HS-5 (cell line): ENCODE results near the gene ERF.

Experiments
- DNase-seq: peaks from one replicate; pipeline ENCODE4 v3.0.0-alpha.2; 2012; ENCODE audit warnings: low read depth

Gene ERF

GRCh38 chr19:42287017-42287826, 32.3 kb upstream of the ERF start:
- DNase-seq = no peak

DNA sequence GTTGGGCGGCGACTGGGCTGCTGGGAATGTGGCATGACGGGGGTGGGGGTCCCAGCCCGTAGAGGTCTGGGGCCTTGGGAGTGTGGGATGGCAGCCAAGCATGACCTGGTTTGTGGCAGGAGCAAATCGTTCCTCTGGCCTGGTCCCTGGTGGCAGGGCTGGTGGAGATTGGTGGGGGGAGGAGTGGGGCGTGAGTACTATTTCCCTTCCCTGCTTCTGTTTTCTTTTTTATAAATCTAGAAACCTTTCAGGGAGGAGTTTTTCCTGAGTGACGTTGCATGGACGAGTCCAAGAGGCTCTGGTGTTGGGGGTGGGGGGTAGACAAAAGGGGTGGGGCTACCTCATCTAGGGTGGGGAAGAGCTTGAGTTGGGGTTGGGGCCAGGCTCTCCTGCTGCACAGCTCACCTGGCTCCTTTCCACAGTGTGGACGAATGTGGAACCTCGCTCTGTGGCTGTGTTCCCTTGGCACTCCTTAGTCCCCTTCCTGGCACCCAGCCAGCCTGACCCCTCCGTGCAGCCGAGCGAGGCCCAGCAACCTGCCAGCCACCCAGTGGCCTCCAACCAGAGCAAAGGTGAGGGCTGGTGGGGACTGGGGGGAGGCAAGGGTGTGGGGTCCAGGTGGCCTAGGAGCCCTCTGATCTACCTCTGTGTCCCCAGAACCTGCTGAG, 31.6 kb upstream of the ERF start:
- DNase-seq = no peak

DNA sequence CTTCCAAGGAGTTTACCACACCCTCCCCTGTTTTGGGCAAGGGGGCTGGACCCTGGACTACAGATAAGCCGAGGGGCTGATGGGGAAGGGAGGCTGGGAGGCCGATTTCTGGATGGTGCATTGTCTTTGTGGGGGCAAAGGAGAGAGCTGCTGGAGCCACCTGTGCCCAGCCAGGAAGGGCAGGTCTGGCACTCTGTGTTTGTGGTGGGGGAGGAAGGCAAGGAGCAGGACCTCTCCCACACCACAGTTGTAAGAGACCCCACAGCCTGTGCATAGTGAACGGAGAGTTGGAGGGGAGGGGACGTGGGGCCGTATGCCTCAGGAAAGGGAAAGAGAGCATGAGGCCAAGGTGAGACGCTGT, 31.0 kb upstream of the ERF start:
- no peak for DNase-seq

- DNase-seq = no peak
These were observed 30.6 kb upstream of the ERF start for GRCh38 chr19:42285541-42285941.

DNA sequence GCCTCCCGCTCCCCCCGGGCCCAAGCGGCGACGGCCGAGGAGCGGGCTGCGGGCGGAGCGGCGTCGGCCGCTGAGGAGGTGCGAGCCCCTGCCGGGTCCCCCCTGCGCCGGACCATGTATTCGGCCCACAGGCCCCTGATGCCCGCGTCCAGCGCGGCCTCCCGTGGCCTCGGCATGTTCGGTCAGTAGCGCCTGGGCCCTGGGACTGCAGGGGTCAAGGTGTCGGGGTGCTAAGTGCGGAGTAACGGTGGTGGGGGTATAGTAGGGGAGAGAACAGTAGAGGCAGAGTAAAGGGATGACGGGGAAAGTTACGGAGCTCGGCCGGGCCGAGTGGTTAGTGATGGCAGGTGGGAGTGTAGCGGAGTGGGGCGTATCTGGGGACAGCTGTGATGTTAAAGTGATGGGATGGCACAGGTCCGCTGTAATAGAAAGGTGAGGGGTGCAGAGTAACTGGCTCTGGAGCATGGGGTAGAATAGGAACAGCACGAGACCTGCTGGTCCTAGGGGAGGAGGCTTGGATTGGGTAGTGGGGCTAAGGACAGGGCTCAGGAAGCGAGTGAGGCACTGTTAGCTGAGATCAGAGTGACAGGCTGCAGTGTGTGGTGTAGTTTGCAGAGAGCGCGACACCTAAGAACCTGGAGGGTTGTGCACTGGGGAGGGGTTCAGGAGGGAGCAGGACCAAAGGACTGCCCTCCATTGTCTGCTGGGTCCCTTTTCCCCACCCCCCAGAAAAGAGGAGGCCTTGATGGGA, 29.8 kb upstream of the ERF start:
- DNase-seq = no peak

DNA sequence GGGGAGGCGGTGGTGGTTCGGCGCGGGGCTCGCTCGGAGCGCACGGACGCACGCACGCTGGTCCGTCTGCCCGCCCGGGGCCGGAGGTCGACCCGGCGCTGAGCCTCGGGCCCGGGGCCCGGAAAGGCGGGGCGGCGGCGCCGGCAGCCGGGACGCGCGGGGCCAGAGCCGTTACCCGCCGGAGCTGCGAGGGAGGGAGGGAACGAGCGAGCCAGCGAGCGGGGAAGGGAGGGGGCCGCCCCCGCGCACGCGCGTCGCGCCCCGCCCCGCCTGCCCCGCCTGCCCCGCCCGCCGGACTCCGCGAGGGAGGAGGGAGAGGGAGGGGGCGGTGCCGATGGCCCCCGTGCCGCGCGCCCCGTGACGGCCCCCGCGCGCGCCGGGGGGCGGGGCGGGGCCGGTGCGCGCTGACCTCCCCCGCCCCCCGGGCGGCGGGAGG, 29.2 kb upstream of the ERF start:
- no peak for DNase-seq

DNA sequence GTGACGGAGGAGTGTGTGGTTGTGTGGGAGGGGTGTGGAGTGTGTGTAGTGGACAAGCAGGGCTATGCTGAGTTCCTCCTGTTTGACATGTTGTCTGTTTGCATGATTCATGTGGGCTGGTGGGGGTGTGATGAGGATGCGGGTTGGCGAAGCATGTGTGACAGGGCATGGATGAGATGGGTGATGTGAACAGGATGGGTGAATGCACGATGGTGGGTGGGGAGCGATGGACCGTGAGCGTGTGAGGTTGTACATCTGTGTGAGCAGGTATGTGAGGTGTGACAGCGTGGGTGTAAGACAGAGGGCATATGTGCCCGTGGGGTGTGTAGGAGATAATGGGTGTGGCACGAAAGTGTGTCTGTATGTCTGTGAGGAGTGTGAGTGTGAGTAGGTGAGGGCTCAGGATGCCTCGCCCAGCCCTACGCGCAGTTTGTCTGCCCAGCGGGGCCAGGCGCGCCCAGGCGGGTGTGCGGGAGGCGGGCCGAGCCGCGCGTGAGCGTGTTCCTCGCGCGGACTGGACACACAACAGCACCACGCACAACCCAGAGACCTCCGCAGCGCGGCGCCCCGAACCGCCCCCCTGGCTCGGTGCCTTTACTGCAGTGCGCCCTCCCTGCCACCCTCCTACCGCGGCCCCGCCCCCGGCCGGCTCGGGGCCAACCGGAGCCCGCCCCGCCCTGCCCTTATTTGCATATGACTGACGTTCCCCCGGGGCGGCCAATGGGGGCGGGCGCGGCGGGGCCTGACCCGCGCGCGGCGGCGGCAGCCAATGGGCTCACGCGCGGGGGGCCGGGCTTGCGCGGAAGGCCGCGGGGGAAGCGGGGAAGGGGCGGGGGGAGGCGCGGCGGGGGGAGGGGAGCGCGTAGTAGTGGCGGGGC, 28.5 kb upstream of the ERF start:
- peak; percentile 56 for DNase-seq

DNA sequence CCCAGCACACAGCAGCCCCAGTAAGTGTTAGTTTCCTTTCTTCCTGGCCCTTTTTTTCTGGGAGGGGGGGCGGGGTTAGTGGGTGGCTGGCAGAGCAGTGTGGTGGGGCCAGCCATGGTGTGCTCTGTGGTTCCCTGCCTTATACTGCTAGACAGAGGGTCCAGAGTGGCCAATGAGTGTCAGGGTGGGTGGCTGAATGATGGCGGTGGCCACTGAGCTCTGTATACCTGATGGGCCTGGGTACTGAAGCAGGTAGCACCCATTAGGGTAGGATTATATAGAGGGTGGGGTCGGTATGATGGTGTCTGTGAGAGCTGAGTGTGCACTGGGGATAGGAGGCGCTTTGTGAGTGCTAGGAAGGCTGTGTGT, 27.9 kb upstream of the ERF start:
- DNase-seq = no peak

DNA sequence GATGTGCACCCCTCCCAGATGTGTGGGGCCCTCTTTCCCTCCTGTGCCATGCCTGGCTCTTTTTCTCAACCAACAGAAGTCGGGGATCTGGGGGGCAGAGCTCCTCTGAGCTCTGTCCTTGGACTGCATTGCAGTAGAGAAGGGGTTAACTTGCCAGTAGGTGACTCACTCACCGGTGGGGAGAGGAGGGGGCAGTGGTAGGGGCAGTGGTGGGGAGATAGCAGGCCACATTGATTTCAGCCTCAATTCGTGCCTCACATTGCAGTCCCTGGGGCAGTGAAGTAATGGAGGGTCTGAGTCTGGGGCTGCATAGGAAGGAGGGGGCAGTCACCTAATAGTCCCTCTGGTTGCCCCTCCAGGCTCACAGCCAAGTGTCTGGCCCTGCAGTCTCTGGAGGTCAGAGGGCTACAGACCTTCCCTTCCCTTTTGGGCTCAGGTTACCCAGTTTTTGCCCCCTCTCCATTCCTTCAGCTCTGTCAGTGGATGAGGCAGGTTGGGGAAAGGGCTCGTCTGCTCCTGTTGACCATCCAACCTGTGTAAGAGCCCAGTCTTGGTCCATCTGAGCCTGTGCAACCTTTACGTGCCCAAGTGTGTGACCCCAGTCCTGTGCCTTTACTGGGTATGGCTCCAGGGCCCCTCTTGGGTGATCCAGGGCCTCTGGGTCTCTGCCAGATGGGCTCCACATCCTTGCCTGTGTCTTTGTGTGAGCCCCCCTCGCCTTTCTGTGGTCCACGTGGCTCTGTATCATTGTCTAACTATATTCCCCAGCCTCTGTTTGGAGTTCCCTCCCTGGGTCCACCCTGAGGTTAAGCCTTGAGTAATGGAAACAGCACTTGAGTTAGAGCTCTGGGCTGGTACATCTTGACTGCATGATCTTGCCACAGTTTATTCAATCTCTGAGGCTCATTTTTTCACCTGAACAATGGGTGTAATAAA, 27.2 kb upstream of the ERF start:
- DNase-seq = no peak

DNA sequence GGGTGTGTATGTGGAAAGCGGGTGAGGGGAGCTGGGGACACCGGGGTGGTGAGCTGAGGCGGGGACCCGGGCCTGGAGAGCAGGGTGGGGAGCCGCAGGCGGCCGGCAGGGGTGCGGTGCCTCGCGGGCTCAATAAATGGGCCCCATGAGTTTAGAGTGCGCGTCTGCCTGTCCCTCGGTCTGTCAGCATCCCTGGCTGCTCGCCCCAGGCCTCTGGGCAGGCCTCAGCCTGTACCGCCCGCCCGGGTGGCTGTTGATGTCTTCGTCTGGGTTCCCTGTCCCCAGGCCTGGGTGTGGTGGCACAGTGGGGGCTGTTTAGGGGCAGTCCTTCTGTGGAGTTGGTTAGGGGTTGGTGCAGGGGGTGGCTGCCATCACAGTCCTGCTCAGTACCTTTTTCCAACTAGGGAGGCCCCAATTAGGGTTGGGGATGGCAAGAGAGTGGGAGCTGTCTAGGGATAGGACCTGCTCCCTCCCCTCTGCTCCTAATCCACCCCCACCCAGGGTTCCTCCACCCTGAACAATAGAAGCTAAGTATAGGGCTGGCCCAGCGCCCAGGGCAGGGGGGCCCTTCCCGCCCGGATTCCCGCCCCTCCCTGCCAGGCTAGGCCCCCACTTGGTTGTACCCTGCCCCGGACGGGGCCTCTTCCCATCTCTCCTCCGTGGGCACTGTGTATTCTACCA, 26.4 kb upstream of the ERF start:
- DNase-seq = no peak

DNA sequence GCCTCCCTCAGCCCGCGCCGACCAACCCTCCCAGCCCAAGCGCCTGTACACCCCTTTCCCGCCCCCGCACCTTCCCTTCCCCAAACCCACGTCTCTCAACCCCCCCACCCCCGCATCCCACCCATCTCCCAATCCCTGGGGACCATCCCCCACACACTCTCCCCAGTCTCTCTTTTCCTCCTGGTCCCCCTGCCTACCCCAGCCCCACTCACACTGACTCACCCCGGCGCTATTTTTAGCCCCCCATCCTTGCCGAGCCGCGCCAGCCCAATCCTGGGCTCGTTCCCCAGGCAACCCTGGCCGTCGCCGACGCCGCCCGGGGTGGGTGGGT, 25.9 kb upstream of the ERF start:
- no peak for DNase-seq

DNA sequence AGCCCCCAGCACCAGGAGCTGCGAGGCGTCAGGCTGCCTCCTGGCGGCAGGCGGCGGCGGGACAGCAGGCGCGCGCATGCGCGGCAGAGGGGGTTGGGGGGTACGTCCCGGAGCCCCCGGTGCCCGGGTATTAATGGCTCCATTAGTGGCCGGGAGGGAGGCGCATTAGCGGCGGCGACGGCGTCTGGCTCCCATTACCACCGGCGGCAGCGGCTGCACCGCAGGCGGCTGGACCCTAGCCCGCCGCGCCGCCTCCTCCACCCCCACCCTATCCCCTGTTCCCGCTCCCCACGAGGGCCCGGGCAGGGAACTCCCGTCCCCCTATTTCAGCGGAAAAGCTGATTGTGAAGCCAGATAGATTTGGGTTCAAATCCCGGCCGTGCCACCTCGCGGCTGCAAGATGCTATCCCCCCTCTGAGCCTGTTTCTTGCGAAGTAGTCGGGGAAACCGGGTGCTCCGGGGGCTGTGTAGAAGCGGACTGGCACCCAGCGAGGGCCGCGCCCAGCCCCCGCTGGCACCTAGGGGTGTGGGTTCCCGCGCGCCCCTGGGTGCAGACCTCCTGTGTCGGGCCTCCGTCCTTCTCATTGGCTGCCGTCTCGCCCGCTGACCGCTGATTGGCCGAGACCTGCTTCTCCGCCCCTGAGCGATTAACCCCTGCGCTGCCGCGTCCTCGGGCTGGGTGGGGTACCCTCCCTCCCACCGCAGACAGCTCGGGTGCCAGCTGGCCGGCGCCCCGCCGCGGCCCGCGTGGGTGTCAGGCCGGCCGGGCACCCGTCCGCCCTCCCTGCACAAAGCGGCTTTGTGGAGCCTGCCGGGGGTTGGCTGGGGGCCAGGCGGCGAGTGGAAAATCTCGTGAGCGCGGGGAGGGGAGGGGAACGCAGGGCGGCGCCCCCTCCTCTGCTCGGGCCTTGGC, 25.2 kb upstream of the ERF start:
- peak; percentile 56 for DNase-seq

DNA sequence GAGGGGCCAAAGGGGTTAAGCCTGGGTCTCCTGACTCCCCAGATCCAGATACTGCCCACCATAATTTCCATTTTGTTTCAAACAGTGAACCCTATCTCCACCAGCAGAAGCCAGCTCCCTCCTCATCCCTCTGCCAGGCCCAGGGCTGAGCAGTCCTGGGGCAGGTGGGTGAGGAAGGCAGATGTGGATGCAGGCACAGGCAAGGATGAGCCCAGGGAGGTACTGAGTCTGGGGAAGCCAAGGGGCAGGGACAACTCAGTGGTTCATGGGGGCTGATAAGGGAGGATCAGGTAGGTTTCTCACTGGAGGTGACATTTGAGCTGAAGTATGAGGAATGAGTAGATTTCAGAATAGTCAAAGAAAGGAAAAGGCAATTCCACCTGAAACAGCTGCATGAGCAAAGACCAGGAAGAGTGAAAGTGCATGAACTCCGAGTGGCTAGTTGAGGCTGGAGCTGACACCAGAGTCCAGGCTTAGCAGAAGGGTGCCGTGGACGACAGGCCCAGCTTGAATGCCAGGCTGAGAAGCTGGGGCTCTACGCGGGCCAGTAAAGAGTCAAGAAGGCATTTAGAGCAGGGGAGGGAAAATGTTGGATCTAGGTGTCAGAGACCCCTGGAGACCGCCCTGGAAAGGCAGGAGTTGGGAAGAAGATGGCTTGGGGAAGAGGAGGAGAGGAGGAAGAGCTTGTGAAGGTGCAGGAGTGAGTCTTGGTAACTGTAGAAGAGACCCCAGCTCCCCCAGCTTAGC, 24.4 kb upstream of the ERF start:
- DNase-seq = no peak

GRCh38 chr19:42278452-42279154, 23.7 kb upstream of the ERF start:
- DNase-seq = no peak

DNA sequence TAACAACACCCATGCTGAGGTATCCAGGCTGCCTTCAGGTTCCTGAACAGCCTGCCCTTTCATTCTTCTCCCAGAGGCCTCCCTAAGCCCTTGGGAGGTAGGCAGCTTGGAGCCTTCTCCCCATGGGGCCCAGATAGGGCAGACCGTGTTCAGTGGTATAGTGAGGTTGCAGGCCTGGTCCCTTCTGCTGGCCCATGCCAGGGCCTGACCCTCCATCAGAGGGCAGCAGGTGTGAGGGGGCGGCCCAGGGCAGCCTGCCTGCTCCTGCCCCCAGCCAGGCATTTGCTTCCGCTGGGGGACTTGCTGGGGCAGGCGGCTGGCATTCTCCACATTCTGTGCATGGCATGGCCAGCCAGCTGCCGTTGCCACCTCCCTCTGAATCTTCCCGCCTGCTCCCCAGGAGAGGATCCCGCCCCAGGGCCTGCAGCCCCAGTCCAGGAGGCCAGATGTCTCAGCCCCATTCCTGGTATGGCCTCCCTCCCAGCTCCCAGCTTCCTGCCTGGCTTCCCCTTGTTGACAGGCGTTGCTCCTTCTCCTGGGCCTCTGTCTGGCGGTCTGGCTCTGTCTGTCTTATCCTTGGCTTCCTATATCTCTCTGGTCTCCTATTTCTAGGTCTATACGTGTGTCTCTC, 23.0 kb upstream of the ERF start:
- DNase-seq = no peak

DNA sequence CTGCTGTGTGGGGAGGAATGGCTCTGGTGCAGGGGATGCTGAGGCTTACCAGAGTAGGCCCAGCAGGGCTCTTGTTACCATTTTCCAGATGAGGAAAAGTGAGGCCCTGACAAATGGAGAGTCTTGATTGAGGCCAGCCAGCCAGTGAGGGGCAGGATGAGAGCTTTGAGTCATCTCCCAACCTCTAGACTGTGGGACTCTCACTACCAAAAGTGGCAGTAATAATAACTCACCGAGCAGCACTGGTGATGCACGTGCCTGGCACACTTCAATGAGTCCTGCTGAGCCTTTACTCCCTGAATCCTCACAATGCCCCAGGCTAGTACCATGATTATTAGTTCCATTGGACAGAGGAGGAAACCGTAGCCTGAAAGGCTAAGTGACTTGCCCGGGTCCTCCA, 21.9 kb upstream of the ERF start:
- DNase-seq = no peak

DNA sequence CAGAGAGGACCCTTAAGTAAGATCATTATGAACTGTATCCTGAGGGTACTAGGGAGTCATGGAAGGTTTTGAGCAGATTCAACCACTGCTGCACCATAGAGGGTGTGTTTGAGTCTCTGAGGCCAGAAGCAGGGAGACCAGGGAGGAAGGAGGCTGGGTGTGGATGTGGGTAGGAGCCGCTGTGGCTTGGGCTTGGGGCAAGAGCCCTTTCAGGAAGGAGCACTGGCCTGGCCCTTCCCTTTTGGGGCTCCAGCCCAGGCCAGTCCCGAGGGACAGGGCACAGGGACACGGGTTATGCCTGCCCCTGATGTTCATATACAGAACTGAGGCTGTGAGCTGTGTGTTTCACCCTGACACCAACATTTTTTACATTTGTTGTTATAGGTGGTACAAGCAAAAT, 21.4 kb upstream of the ERF start:
- no peak for DNase-seq

DNA sequence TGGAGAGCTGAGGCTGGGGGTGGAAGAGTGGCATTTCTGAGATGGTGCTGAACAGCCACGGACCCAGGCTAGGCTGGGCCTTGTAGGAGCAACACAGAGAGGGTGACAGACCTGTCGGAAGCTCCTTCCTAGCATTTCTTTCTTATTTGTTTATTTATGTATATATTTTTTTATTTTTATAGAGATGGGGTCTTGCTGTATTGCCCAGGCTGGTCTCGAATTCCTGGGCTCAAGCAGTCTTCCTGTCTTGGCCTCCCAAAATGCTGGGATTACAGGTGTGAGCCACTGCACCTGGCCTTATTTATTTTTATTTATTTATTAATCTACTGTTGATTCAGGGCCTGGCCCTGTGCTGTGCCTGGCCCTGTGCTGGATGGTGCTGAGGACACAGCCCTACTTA, 20.6 kb upstream of the ERF start:
- no peak for DNase-seq
